Measurements from ENCODE around the gene SLC4A9.
"Not testable (repeated sequence)": the region's sequence is repeated elsewhere in the genome, so short reads cannot be mapped to it uniquely, and the experiment has no call there.

The SLC4A9 gene

DNA sequence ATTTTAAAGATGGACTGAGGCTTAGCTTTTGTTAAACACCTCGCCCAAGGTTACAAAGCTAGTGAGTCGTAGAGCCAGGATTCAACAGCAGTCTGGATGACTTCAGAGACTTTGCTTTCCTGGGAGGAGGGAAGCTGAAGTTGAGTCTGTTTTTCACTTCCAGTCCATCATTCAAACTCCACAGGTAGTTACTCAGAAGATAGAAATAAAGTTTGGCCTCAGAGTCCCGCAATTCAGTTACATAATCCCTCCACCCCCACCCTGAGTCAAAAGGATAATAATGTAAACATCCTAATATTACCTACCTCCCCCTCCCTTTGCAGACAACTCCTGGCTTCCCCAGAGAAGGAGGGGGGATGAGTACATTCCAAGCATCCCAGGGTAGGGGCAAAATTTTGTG, 21.7 kb upstream of the SLC4A9 start:
- peak; percentile 36 for DNase-seq (ENCODE audit: low read depth)

DNA sequence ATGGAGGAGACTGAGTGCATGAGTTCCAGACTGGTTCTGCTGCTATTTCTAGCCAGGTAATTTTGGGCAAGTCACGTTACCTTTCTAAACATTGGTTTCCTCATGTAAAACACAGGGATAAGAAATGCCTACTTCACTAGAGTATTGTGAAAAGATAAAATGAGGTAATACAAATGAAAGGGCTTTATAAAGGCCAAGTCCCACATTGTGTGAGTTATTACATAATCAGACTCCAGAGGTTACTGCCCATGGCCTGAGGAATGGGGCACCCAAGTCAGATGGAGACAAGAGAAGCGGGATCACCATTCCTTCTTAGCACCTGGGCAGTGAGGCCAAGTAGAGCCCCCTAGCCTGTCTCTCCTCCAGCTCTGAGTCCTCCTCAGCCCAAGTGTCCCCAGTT, 21.1 kb upstream of the SLC4A9 start:
- no peak for DNase-seq (ENCODE audit: low read depth)

DNA sequence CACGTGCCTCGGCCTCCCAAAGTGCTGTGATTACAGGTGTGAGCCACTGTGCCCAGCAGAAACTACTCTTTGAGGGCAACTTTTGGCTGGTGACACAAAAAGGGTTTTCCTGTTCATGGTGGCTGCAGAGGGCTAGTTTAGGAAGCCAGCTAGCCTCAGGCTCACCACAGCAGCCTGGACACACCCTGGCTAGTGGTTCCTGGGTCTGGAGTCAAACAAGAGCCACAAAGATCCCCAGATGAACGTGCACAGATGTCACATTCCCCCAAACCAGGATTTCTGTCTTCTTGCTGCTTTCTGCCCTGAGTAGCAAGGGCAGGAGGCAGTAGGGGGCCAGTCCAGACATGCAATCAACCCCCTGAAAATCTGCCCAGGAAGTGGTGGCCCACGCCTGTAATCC, 20.4 kb upstream of the SLC4A9 start:
- no peak for DNase-seq (ENCODE audit: low read depth)

DNA sequence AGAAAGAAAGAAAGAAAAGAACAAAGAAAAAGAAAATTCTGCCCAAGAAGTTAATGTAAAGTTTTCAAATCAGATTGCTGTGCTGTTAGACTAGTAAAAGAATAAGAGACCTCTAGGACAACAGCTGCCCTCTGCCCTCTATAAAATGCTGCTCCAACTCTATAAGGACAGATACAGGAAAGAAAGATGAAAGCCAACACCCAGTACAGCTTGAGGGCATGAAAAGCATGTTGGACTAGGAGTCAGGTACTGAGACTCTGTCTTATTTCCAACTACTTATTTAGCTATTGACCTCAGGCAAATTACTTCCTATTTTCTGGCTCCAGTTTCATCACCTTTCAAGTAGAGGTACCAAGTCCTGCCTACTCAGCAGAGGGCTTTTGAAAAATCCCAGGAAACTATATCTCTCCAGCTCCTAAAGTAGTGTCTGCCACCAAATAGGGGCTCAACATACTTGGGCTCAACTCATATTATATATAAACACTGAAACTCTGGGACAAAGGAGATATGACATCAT, 19.3 kb upstream of the SLC4A9 start:
- no peak for DNase-seq (ENCODE audit: low read depth)

DNA sequence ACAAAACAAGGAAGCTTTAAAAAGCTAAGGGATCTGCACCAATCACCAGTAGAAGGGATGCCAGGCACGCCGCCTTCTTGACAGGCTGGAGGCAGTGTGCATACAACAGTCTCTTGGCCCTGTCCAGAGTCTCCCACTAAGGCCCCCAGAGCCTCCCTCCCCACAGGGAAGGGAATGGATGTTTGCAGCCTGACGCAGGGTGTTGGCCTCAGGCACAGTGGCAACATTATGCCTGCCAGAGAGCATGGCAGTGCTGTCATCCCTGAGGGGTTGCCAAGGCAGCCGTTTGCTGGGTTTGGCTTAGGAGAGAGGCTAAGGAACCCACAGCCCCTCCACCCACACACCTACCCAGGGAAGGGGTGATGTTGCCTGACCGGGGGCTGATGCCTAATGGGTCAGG, 18.4 kb upstream of the SLC4A9 start:
- no peak for DNase-seq (ENCODE audit: low read depth)

DNA sequence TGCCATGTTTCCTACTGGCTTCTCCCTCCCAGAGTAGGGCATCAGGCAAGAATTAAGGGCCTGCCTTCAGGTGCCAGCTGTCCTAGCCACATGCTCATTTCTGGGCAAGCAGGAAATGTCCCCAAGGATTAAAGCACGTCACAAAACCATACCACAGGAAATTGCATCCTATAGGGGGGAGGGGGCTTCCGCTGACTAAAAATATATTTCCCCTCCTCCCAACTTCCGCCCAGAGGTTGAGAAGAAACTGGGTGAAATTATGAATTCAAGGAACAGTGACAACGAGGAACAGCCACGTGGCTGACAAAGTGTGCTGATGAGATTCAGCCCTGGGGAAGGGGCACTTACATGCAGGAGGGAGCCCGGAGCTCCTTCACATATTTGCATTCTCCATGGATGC, 17.7 kb upstream of the SLC4A9 start:
- DNase-seq (ENCODE audit: low read depth) = no peak

DNA sequence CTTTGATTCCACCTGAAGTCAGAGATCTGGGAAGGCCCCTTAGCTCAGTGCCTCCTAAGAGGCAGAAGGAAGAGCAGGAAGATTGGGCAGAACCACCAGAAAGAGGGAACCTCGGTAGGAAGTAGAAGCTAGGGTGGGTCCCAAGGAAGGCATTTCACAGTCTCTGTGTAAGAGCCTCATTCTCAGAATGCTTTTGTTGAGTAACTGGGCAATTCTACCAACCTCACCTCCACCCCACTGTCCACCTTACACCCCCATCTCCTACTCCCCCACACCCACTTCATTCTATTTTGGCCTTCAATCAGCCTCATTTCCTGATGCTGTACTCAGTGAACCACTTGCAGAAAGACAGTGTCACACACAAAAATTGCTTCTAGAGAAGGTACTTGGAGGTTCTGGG, 17.1 kb upstream of the SLC4A9 start:
- DNase-seq (ENCODE audit: low read depth) = no peak

DNA sequence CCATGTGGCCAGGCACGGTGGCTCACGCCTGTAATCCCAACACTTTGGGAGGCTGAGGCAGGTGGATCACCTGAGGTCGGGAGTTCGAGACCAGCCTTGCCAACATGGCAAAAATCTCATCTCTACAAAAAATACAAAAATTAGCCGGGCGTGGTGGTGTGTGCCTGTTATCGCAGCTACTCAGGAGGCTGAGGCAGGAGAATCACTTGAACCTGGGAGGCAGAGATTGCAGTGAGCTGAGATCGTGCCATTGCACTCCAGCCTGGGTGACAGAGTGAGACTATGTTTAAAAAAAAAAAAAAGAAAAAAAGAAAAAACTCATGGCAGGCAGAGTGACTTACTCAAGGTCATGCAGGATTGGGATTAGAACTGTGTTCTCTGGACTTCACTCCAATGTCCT, 16.1 kb upstream of the SLC4A9 start:
- not testable (repeated sequence) for DNase-seq (ENCODE audit: low read depth)

DNA sequence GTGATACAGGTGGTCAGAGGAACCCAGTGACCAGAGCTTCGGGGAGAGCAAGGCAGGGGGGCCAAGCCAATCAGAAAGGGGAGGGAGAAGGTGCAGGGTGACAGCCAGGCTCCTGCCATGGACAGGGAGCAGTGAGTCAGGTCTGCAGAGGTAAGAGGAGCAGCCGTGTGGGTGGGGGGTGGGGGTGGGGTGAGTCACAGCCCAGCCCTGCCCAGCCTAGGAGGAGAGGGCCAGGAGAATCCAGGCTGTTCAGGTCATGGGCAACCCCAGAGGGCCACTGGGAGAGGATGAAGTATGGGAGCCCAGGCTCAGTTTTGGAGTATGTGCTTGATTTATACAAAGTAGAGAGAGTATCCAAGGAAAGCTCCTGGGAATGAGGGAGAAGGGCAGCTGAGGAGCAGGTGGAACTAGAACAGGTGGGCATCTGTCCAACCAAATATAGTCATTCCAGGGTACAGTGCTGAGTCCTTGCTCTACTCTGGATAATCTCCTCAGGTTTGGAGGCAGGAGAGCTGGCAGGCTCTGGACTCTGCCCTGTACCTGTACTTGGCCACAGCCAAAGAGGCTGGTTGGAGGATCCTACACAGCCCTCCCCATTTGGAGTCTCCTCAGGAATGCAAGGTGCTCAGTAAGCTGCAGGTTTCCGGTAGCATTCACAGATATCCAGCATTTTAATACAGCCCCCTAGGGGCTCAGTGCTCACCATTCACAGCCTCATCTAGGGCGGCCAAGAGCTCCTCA, 15.1 kb upstream of the SLC4A9 start:
- DNase-seq (ENCODE audit: low read depth) = no peak

DNA sequence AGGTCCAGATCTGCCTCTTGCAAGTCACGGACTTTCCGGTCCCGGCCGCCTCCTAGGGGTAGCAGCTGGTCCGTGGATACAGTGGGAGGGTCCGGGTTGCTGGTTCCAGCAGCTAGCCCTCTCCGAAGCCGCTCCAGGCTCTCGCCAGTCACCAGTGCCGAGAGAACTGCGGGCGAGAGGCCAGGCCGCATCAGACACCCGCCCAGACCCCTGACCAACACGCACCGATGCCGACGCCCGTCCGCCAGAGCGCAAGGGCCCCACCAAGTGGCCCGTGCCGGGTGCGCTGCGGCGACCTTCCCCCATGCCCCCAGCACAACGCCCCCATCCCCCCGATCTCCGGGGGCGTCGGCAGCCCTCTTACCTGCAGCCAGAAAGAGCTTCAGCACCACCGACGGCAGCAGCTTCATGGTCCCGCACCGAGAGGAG, 14.1 kb upstream of the SLC4A9 start:
- DNase-seq (ENCODE audit: low read depth) = peak; percentile 43

DNA sequence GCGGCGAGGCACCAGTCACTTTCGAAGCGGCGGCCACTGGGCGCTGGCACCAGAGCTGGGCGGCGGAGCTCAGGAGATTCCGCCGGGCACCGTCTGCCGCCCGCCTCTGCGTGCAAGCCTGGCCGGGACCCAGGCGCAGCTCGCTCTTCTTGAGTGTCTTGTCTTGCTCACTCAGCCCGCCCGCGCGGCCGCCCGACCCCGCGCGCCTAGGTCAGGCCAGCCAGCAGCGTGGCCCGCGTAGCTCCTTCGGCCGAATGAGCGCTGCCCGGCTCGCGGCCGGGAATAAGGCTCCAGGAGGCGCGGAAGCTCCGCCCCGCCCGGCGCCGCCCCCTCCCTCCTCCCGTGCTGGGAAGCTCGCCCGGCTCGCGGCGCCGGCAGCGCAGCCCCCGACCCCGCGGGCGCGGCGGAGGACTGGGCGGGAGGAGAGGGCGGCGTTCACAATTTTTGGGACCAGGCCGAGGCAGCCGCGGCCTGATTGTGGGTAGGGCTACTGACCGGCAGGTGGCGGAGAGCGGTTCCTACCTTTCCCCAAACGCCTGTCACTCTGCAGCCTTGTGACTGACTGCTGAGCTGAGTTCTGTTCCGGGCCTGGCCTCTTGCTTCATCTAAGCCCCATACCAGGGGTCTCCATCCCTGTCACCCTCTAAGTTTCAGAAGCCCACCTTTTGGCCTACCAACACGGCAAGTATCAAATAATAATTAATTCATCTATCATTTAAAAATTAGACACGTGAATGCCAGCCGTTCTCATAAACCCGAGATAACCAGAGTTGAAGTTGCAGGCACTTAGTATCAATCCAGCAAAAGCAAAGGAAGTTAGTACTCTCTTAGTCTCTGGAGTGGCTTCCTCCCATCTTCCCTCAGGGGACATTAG, 13.4 kb upstream of the SLC4A9 start, which contains the start of gene HBEGF:
HBEGF (minus strand) TSS at position 256 of the 874 bp plus-strand sequence. CDS start 275 bp downstream, outside the sequence.
- DNase-seq (ENCODE audit: low read depth) = peak; percentile 50

DNA sequence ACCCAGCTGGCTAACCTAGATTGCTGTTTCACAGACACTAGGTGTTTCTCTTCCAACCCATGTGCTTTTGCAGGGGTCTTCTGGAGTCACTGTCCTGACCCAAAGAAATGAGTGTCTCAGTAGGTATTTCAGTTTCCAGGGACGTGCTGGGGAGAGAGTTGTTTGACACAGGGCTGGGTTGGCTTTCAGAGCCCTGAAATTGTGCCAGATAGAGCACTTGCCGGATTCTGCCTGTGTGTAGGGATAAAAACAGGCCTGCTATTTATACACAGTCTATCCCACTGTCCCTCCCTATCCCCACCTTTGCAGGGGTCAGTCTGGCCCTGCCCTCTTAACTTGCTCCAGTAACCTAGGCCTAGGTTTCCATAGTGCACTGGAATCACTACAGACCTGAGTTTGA, 12.6 kb upstream of the SLC4A9 start:
- DNase-seq (ENCODE audit: low read depth) = no peak

DNA sequence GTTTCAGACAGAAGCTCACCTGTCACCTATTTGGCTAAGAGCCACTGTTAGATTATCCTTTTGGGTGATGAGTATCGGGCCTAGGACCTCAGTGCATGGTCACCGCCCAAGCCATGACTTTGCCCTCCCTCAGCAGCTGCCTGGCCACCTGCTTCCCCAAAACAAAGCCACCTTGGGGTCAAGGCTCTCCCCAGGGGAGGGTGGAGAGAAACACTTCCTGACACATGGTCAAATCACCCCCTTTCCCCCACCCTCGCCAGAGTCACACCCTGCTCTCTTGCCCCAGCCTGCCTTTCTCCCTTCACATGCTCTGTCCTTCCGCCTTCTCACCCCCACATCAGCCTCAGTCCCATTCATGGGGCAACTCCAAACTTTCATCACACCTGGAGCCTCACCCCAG, 11.9 kb upstream of the SLC4A9 start:
- no peak for DNase-seq (ENCODE audit: low read depth)

DNA sequence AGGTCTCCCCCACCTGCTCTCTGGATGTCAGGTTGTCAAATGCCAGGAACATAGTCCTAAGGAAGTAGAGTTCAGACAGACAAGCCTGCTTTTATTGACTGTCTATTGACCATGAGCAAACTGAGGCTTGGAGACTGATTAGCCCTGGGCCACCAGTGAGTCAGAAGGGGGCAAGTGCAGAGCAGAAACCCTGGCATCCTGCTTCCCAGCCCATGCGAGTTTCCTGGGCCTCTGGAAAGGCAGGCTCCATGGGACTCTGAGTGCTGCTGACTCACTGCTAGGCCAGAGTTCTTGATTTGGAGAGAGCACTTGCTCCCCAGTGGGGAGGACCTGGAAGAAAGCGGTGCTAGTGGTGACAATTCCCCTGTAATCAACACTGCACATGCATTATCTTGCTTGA, 10.8 kb upstream of the SLC4A9 start:
- no peak for DNase-seq (ENCODE audit: low read depth)

DNA sequence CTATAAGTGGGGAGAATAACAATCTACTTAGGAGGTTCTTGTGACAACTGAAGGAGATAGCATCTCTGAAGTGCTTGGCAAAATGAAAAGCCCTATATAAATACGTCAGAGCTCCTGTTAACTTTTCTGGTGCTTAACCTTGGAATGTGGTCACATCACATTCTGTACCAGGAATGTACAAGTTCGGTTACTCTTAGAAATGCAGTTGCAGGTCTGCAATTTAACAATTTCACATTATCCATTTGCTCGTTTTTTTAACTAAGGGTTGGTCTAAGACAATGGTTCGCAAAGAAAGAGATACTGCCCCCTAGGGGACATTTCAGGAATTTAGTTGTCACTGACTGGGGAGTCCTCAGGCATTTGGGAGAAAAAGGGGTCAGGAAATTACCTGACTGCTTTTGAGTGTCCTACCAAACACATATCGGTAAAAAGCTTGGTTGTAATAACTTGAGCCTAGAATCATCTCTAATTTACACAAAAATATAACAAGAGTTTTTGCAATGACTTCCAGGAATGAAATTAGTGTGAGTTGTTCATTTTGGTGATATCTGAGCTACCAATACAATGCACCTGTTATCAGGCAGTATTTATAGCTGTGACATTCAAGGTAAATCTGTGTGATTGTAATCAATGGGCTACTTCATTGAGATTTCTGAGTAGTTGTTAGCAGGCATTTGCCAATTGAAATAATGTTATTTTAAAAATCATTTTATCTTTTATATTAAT, 8.2 kb upstream of the SLC4A9 start:
- DNase-seq (ENCODE audit: low read depth) = peak; percentile 61

DNA sequence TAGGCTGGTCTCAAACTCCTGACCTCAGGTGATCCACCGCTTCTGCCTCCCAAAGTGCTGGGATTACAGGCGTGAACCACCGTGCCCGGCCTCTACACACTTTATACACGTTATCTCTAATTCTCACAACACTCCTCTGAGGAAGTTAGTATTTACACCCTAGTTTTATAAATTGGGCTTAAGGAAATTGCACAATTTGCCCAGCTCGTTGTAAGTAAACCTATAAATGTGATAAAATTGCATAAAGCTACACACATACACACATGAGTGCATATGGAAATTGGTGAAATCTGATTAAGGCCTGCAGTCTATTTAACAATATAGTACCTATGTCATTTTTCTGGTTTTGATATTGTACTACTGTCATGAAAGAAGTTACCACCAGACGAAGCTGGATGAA, 4.4 kb upstream of the SLC4A9 start:
- no peak for DNase-seq (ENCODE audit: low read depth)

DNA sequence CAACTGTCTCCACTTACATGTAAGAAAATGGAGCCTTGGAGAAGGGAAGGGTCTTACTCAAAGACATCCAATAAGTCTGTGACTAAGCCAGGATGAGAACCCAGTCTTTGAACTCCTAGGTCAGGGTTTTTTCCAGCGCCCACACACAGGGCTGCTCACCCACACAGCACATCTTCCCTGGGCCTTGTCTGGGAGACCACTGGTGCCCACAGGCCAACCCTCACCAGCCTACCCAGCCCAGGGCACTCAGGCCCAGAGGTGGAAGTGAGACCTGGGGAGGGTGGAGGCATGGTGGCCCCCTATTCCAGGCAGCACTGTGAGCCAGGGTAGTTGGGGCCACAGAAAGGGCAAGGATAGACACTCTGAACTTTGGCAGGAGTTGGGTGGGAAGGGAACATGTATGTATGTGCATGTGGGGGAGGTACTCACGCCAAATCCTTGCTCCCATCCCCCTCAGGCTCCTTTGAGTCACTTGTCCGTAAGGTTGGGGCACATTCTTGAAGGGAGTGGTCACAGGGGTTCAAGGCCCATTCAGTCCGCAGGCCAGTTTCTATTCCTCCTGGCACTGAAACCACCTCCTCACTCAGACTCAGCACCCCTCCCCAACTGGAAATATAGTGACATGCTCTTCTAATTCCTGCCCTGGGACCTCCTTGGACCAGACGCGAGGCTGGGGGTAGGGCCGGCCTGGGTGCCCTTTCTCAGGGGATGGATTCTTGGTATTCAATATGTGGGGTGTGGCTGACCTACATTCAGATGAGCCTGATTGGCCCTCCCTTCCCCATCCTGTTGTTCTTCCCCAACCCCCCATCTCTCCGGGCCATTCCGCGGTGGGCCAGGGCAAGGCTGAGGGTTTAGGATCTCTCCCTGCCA, 2.9 kb upstream of the SLC4A9 start:
- no peak for DNase-seq (ENCODE audit: low read depth)

DNA sequence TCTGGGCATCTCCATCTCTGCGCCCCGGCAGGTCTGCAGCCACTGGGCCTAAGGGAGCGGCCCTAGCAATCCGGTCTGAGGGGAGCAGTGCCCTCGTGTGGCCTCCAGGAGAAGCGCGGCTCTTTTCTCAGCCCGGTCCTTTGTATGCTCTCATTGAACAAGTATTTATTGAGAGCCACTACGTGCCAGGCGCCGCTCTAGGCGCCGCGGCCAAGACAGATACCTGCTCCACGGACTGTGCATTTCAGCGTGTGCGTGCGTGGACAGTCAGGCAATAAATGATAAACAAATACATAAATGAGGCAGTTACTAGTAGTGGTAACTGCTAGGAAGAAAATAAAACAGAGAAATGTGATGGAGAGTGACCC, 2.3 kb upstream of the SLC4A9 start:
- DNase-seq (ENCODE audit: low read depth) = peak; percentile 87

DNA sequence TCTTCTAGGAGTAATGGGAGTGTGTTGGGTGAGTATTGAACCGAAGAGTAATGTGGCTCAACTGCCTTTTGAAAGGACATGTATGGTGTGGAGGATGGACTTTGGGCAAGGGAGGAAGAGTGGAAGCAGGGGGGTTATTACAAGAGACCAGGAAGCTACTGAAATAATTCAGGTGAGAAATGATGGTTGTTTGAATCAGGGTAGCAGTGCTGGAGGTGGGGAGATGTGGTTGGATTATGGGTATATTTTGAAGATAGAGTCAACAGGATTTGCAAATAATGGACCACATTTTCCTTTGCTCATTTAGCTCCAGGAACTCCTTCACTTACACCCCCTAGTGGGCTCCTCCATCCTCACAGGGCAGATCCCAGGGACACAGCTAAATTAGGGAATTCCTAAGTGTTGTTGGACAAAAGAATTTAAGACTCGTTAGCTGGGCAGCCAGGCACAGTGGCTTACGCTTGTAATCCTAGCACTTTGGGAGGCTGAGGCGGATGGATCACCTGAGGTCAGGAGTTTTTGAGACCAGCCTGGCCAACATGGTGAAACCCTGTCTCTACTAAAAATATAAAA, 1.2 kb upstream of the SLC4A9 start:
- DNase-seq (ENCODE audit: low read depth) = peak; percentile 41

DNA sequence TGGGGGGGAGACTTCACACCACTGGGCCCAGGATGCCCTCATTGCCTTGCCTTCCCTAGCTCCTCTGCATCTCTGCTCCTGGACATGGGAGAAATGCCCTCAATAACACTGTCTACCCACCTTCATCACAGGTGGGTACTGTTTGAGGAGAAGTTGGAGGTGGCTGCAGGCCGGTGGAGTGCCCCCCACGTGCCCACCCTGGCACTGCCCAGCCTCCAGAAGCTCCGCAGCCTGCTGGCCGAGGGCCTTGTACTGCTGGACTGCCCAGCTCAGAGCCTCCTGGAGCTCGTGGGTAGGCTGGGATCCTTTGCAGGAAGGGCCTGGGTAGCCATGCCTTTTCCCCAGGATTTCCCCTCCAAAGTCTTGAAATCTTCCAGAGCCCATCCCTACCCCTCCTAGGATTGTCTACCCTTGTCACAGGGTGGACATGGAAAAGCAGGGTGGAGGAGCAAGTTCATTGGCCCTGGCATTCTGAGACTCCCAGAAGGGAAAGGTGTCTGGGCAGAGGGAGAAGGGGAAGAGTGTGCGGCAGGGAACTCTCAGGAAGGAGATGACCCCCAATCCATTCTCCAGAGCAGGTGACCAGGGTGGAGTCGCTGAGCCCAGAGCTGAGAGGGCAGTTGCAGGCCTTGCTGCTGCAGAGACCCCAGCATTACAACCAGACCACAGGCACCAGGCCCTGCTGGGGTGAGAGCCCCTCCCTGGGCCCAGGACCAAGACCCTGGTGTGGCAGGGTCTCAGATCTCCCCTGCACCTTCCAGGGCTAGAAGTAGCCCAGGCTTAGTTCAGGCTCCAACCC, 886 bp downstream of the SLC4A9 start:
- no peak for DNase-seq (ENCODE audit: low read depth)
